ENCODE measurements around the gene ACAD11. TPM values are rescaled to one million over a fixed set of nuclear protein-coding genes. Genes with fewer than 3 reads are reported as not detected.

Gene ACAD11
- 6.0 and 6.1 TPM in 2 replicates for polyA plus RNA-seq (2013)

- H3K9ac ChIP-seq (ENCODE audit: low read length) = peak within 1 kb of the TSS; percentile 89
- peak within 1 kb of the TSS; percentile 99 for H3K18ac ChIP-seq (ENCODE audit: low read length)
- H3K79me2 ChIP-seq (ENCODE audit: control insufficient read depth, insufficient read depth, low read length, poor library complexity) = peaks cover 5% of the 10 kb centered on the region
- H2AFZ ChIP-seq (ENCODE audit: insufficient read depth, low read length, poor library complexity) = peak within 1 kb of the TSS; percentile 99
- peak within 1 kb of the TSS; percentile 98 for H3K4me3 ChIP-seq (ENCODE audit: low read depth, low read length)
- H4K8ac ChIP-seq (ENCODE audit: low read depth, low read length) = peak within 1 kb of the TSS; percentile 100
- WGBS (ENCODE audit: extremely low coverage, insufficient coverage, insufficient read length) = no CpG with 5 or more reads among the region's 34 CpGs
- no peak within 1 kb of the TSS for H2AK5ac ChIP-seq (ENCODE audit: low read length)
- peak within 1 kb of the TSS; percentile 100 for H3K4me2 ChIP-seq (ENCODE audit: low read length)
- peak; percentile 50 to 63 for DNase-seq
- H2BK5ac ChIP-seq (ENCODE audit: low read depth, low read length, poor library complexity) = peak within 1 kb of the TSS; percentile 87
- H4K12ac ChIP-seq (ENCODE audit: low read depth, low read length) = peak within 1 kb of the TSS; percentile 99
- peak within 1 kb of the TSS; percentile 51 for H2BK12ac ChIP-seq (ENCODE audit: low read length)
- H3K4ac ChIP-seq (ENCODE audit: low read depth, low read length) = peak within 1 kb of the TSS; percentile 95
- H3K36me3 ChIP-seq (ENCODE audit: control insufficient read depth in 1 of 2, insufficient read depth in 2 of 2, low read length in 2 of 2) = no peaks in the 10 kb centered on the region
- H2BK120ac ChIP-seq (ENCODE audit: insufficient read depth, low read length, poor library complexity) = peak within 1 kb of the TSS; percentile 95
- H3K27me3 ChIP-seq (ENCODE audit: insufficient read depth, low read length) = no peaks in the 10 kb centered on the region
- peaks cover 0 to 2% of the 10 kb centered on the region in 2 experiments for H3K4me1 ChIP-seq (ENCODE audit: control insufficient read depth in 1 of 2, insufficient read depth in 2 of 2, low read length in 2 of 2)
- H3K27ac ChIP-seq (ENCODE audit: low read depth, low read length) = peak within 1 kb of the TSS; percentile 74
- H3K23ac ChIP-seq (ENCODE audit: low read length) = no peak within 1 kb of the TSS
- no peaks in the 10 kb centered on the region for H3K9me3 ChIP-seq (ENCODE audit: insufficient read depth, low read depth, low read length)
- H4K91ac ChIP-seq (ENCODE audit: low read depth, low read length) = peak within 1 kb of the TSS; percentile 95
- H3K14ac ChIP-seq (ENCODE audit: low read length) = peak within 1 kb of the TSS; percentile 100
- H3K79me1 ChIP-seq (ENCODE audit: low read length) = peaks cover 8% of the 10 kb centered on the region
Observed at GRCh38 chr3:132659365-132660051, at the start of gene ACAD11. Gene ACAD11, minus strand, starts transcription at chr3:132659809. Its CDS starts 58 bp downstream, at chr3:132659751.

GRCh38 chr3:132703733-132704132 is 44.1 kb upstream of the ACAD11 start:
- no peaks in the 10 kb centered on the region for H3K79me1 ChIP-seq (ENCODE audit: low read length)
- H3K4me3 ChIP-seq (ENCODE audit: low read depth, low read length) = no peak overlapping the region
- no peak overlapping the region for H2AK5ac ChIP-seq (ENCODE audit: low read length)
- peaks cover 12 to 23% of the 10 kb centered on the region in 2 experiments for H3K36me3 ChIP-seq (ENCODE audit: control insufficient read depth in 1 of 2, insufficient read depth in 2 of 2, low read length in 2 of 2)
- no peak overlapping the region for H3K14ac ChIP-seq (ENCODE audit: low read length)
- H4K91ac ChIP-seq (ENCODE audit: low read depth, low read length) = no peak overlapping the region
- WGBS (ENCODE audit: extremely low coverage, insufficient coverage, insufficient read length) = no CpG with 5 or more reads among the region's 2 CpGs
- H3K4me1 ChIP-seq (ENCODE audit: control insufficient read depth in 1 of 2, insufficient read depth in 2 of 2, low read length in 2 of 2) = no peaks in the 10 kb centered on the region
- no peak overlapping the region for H2BK5ac ChIP-seq (ENCODE audit: low read depth, low read length, poor library complexity)
- H3K9me3 ChIP-seq (ENCODE audit: insufficient read depth, low read depth, low read length) = no peaks in the 10 kb centered on the region
- H3K27me3 ChIP-seq (ENCODE audit: insufficient read depth, low read length) = no peaks in the 10 kb centered on the region
- no peak overlapping the region for H3K23ac ChIP-seq (ENCODE audit: low read length)
- no peak overlapping the region for H2AFZ ChIP-seq (ENCODE audit: insufficient read depth, low read length, poor library complexity)
- H3K79me2 ChIP-seq (ENCODE audit: control insufficient read depth, insufficient read depth, low read length, poor library complexity) = no peaks in the 10 kb centered on the region
- no peak overlapping the region for H3K27ac ChIP-seq (ENCODE audit: low read depth, low read length)
- DNase-seq = no peak
- no peak overlapping the region for H3K9ac ChIP-seq (ENCODE audit: low read length)
- H4K8ac ChIP-seq (ENCODE audit: low read depth, low read length) = no peak overlapping the region
- H2BK120ac ChIP-seq (ENCODE audit: insufficient read depth, low read length, poor library complexity) = no peak overlapping the region
- H3K4ac ChIP-seq (ENCODE audit: low read depth, low read length) = no peak overlapping the region
- H2BK12ac ChIP-seq (ENCODE audit: low read length) = no peak overlapping the region
- no peak overlapping the region for H3K4me2 ChIP-seq (ENCODE audit: low read length)
- H4K12ac ChIP-seq (ENCODE audit: low read depth, low read length) = no peak overlapping the region
- no peak overlapping the region for H3K18ac ChIP-seq (ENCODE audit: low read length)

GRCh38 chr3:132695422-132695821 is 35.8 kb upstream of the ACAD11 start:
- DNase-seq = no peak
- no peak overlapping the region for H3K4me2 ChIP-seq (ENCODE audit: low read length)
- no peaks in the 10 kb centered on the region for H3K79me2 ChIP-seq (ENCODE audit: control insufficient read depth, insufficient read depth, low read length, poor library complexity)
- H3K18ac ChIP-seq (ENCODE audit: low read length) = no peak overlapping the region
- H3K4me1 ChIP-seq (ENCODE audit: control insufficient read depth in 1 of 2, insufficient read depth in 2 of 2, low read length in 2 of 2) = no peaks in the 10 kb centered on the region
- H3K79me1 ChIP-seq (ENCODE audit: low read length) = no peaks in the 10 kb centered on the region
- H2AFZ ChIP-seq (ENCODE audit: insufficient read depth, low read length, poor library complexity) = no peak overlapping the region
- peaks cover 13 to 24% of the 10 kb centered on the region in 2 experiments for H3K36me3 ChIP-seq (ENCODE audit: control insufficient read depth in 1 of 2, insufficient read depth in 2 of 2, low read length in 2 of 2)
- no peak overlapping the region for H2BK12ac ChIP-seq (ENCODE audit: low read length)
- H3K14ac ChIP-seq (ENCODE audit: low read length) = no peak overlapping the region
- no peak overlapping the region for H2BK120ac ChIP-seq (ENCODE audit: insufficient read depth, low read length, poor library complexity)
- no CpG with 5 or more reads among the region's 1 CpG for WGBS (ENCODE audit: extremely low coverage, insufficient coverage, insufficient read length)
- H2AK5ac ChIP-seq (ENCODE audit: low read length) = no peak overlapping the region
- H4K8ac ChIP-seq (ENCODE audit: low read depth, low read length) = no peak overlapping the region
- H3K9me3 ChIP-seq (ENCODE audit: insufficient read depth, low read depth, low read length) = no peaks in the 10 kb centered on the region
- no peak overlapping the region for H4K12ac ChIP-seq (ENCODE audit: low read depth, low read length)
- no peak overlapping the region for H3K4ac ChIP-seq (ENCODE audit: low read depth, low read length)
- H3K4me3 ChIP-seq (ENCODE audit: low read depth, low read length) = no peak overlapping the region
- H3K9ac ChIP-seq (ENCODE audit: low read length) = no peak overlapping the region
- H3K27ac ChIP-seq (ENCODE audit: low read depth, low read length) = no peak overlapping the region
- H2BK5ac ChIP-seq (ENCODE audit: low read depth, low read length, poor library complexity) = no peak overlapping the region
- H3K23ac ChIP-seq (ENCODE audit: low read length) = no peak overlapping the region
- no peaks in the 10 kb centered on the region for H3K27me3 ChIP-seq (ENCODE audit: insufficient read depth, low read length)
- H4K91ac ChIP-seq (ENCODE audit: low read depth, low read length) = no peak overlapping the region

- Histone ChIP-seq H4K8ac (ENCODE audit: low read depth, low read length) (no peak overlapping the region), H3K27ac (ENCODE audit: low read depth, low read length) (no peak overlapping the region), H3K36me3 (ENCODE audit: control insufficient read depth in 1 of 2, insufficient read depth in 2 of 2, low read length in 2 of 2) (peaks cover 13 to 24% of the 10 kb centered on the region in 2 experiments), H3K4ac (ENCODE audit: low read depth, low read length) (no peak overlapping the region), H3K27me3 (ENCODE audit: insufficient read depth, low read length) (no peaks in the 10 kb centered on the region), H4K91ac (ENCODE audit: low read depth, low read length) (no peak overlapping the region), H2BK120ac (ENCODE audit: insufficient read depth, low read length, poor library complexity) (no peak overlapping the region), H3K18ac (ENCODE audit: low read length) (no peak overlapping the region), H3K79me1 (ENCODE audit: low read length) (no peaks in the 10 kb centered on the region), H3K9me3 (ENCODE audit: insufficient read depth, low read depth, low read length) (no peaks in the 10 kb centered on the region), H3K23ac (ENCODE audit: low read length) (no peak overlapping the region), H4K12ac (ENCODE audit: low read depth, low read length) (no peak overlapping the region), H3K4me2 (ENCODE audit: low read length) (no peak overlapping the region), H2BK5ac (ENCODE audit: low read depth, low read length, poor library complexity) (no peak overlapping the region), H2AFZ (ENCODE audit: insufficient read depth, low read length, poor library complexity) (no peak overlapping the region), H2BK12ac (ENCODE audit: low read length) (no peak overlapping the region), H3K9ac (ENCODE audit: low read length) (no peak overlapping the region), H3K4me1 (ENCODE audit: control insufficient read depth in 1 of 2, insufficient read depth in 2 of 2, low read length in 2 of 2) (no peaks in the 10 kb centered on the region), H3K4me3 (ENCODE audit: low read depth, low read length) (no peak overlapping the region), H3K14ac (ENCODE audit: low read length) (no peak overlapping the region), H2AK5ac (ENCODE audit: low read length) (no peak overlapping the region), H3K79me2 (ENCODE audit: control insufficient read depth, insufficient read depth, low read length, poor library complexity) (no peaks in the 10 kb centered on the region)
- WGBS (ENCODE audit: extremely low coverage, insufficient coverage, insufficient read length) = no CpG with 5 or more reads among the region's 4 CpGs
- DNase-seq = no peak
Observed at GRCh38 chr3:132694991-132695390, 35.4 kb upstream of the ACAD11 start.

All from trophoblast cell (in vitro differentiated cells and primary cell).